ENCODE data around the gene TTC28. TPM values are rescaled to one million over a fixed set of nuclear protein-coding genes. Genes with fewer than 3 reads are reported as not detected.

TTC28 gene
- total RNA-seq, 1 donor from 2014 or later, result 65.4 TPM

GRCh38 chr22:27990451-27990840, 689.2 kb downstream of the TTC28 start:
- DNase-seq (ENCODE audit: low read depth, low spot score), result no peak
- Mint-ChIP-seq H3K4me3 (no peak overlapping the region), H3K27me3 (ENCODE audit: low read depth) (no peaks in the 10 kb centered on the region), H3K36me3 (ENCODE audit: low read depth) (peaks cover 5% of the 10 kb centered on the region), H3K9me3 (no peaks in the 10 kb centered on the region), H3K4me1 (no peaks in the 10 kb centered on the region), H3K27ac (ENCODE audit: unreplicated experiment) (no peak overlapping the region)
- TF ChIP-seq CTCF (conservative IDR thresholded peaks at IDR 0.05), result no peak

GRCh38 chr22:27989758-27990450, 689.7 kb downstream of the TTC28 start:
- peaks cover 8% of the 10 kb centered on the region for H3K36me3 Mint-ChIP-seq (ENCODE audit: low read depth)
- no peak overlapping the region for H3K4me3 Mint-ChIP-seq
- no peak for TF ChIP-seq CTCF (conservative IDR thresholded peaks at IDR 0.05)
- DNase-seq (ENCODE audit: low read depth, low spot score), result no peak
- H3K9me3 Mint-ChIP-seq, result no peaks in the 10 kb centered on the region
- H3K27me3 Mint-ChIP-seq (ENCODE audit: low read depth), result no peaks in the 10 kb centered on the region
- H3K4me1 Mint-ChIP-seq, result no peaks in the 10 kb centered on the region
- H3K27ac Mint-ChIP-seq (ENCODE audit: unreplicated experiment), result no peak overlapping the region

GRCh38 chr22:27988704-27989103, 690.9 kb downstream of the TTC28 start:
- no peak for TF ChIP-seq CTCF (conservative IDR thresholded peaks at IDR 0.05)
- Mint-ChIP-seq H3K27ac (ENCODE audit: unreplicated experiment) (no peak overlapping the region), H3K9me3 (no peaks in the 10 kb centered on the region), H3K4me1 (no peaks in the 10 kb centered on the region), H3K27me3 (ENCODE audit: low read depth) (no peaks in the 10 kb centered on the region), H3K36me3 (ENCODE audit: low read depth) (peaks cover 14% of the 10 kb centered on the region), H3K4me3 (no peak overlapping the region)
- no peak for DNase-seq (ENCODE audit: low read depth, low spot score)

GRCh38 chr22:27987557-27987956, 692.1 kb downstream of the TTC28 start:
- no peak overlapping the region for H3K4me3 Mint-ChIP-seq
- H3K9me3 Mint-ChIP-seq, result no peaks in the 10 kb centered on the region
- H3K27ac Mint-ChIP-seq (ENCODE audit: unreplicated experiment), result no peak overlapping the region
- H3K27me3 Mint-ChIP-seq (ENCODE audit: low read depth), result no peaks in the 10 kb centered on the region
- H3K36me3 Mint-ChIP-seq (ENCODE audit: low read depth), result peaks cover 22% of the 10 kb centered on the region
- no peak for DNase-seq (ENCODE audit: low read depth, low spot score)
- no peak for TF ChIP-seq CTCF (conservative IDR thresholded peaks at IDR 0.05)
- no peaks in the 10 kb centered on the region for H3K4me1 Mint-ChIP-seq

GRCh38 chr22:27986937-27987336, 692.7 kb downstream of the TTC28 start:
- Mint-ChIP-seq H3K4me3 (no peak overlapping the region), H3K9me3 (no peaks in the 10 kb centered on the region), H3K4me1 (no peaks in the 10 kb centered on the region), H3K27ac (ENCODE audit: unreplicated experiment) (no peak overlapping the region), H3K27me3 (ENCODE audit: low read depth) (no peaks in the 10 kb centered on the region), H3K36me3 (ENCODE audit: low read depth) (peaks cover 22% of the 10 kb centered on the region)
- TF ChIP-seq CTCF (conservative IDR thresholded peaks at IDR 0.05), result no peak
- no peak for DNase-seq (ENCODE audit: low read depth, low spot score)
